GM21825 (cell line): ENCODE measurements around the gene SLC35G6.
"Not testable (repeated sequence)": the region's sequence is repeated elsewhere in the genome, so short reads cannot be mapped to it uniquely, and the experiment has no call there.

ENCODE experiments used
- ATAC-seq: cut with Tn5 transposase; IDR thresholded peaks from one replicate; pipeline ENCODE4 v1.9.1; 2021; ENCODE audit warnings: mild to moderate bottlenecking, moderate library complexity; ENCODE audit not compliant: unreplicated experiment

The SLC35G6 gene

GRCh38 chr17:7481275-7481674 lies at the start of gene SLC35G6:
Gene SLC35G6, plus strand, starts transcription at chr17:7481446. Its CDS starts 71 bp downstream, at chr17:7481517.
- not testable (repeated sequence) for ATAC-seq

- no peak for ATAC-seq
Measured at GRCh38 chr17:7432296-7432695, 49.0 kb upstream of the SLC35G6 start.

GRCh38 chr17:7435676-7436555 lies 45.3 kb upstream of the SLC35G6 start:
- peak; percentile 17 for ATAC-seq

GRCh38 chr17:7436556-7437368 lies 44.5 kb upstream of the SLC35G6 start:
- peak; percentile 28 for ATAC-seq

- no peak for ATAC-seq
Measured at GRCh38 chr17:7437369-7437863, 43.8 kb upstream of the SLC35G6 start.

- no peak for ATAC-seq
Measured at GRCh38 chr17:7437950-7438614, 43.2 kb upstream of the SLC35G6 start.

- no peak for ATAC-seq
Measured at GRCh38 chr17:7438656-7439460, 42.4 kb upstream of the SLC35G6 start.

GRCh38 chr17:7439462-7440112 lies 41.7 kb upstream of the SLC35G6 start, which contains the start of gene FGF11:
Gene FGF11, plus strand, starts transcription at chr17:7439512. Its CDS starts 109 bp downstream, at chr17:7439621.
- no peak for ATAC-seq

- no peak for ATAC-seq
Measured at GRCh38 chr17:7440113-7440833, 41.0 kb upstream of the SLC35G6 start.

GRCh38 chr17:7440834-7441195 lies 40.4 kb upstream of the SLC35G6 start:
- no peak for ATAC-seq

- ATAC-seq = no peak
Measured at GRCh38 chr17:7441266-7441665, 40.0 kb upstream of the SLC35G6 start.

- no peak for ATAC-seq
Measured at GRCh38 chr17:7442142-7442541, 39.1 kb upstream of the SLC35G6 start.

GRCh38 chr17:7443499-7444485 lies 37.5 kb upstream of the SLC35G6 start:
- no peak for ATAC-seq

- ATAC-seq = peak; percentile 52
Measured at GRCh38 chr17:7444682-7445618, 36.3 kb upstream of the SLC35G6 start, which contains the start of gene CHRNB1. Gene CHRNB1, plus strand, starts transcription at chr17:7445061. Its CDS starts 67 bp downstream, at chr17:7445128.

- ATAC-seq = no peak
Measured at GRCh38 chr17:7445619-7445968, 35.7 kb upstream of the SLC35G6 start.

GRCh38 chr17:7448461-7448860 lies 32.8 kb upstream of the SLC35G6 start:
- no peak for ATAC-seq
